Chondrocyte (in vitro differentiated cells): Measurements from ENCODE around the gene NELL1. TPM values are rescaled to one million over a fixed set of nuclear protein-coding genes. Genes with fewer than 3 reads are reported as not detected.

Experiments used
- DNase-seq: peaks from one replicate; pipeline ENCODE4 v3.0.0; 2021; ENCODE audit warnings: mixed read lengths, low spot score
- H3K27ac Mint-ChIP-seq: one replicate; pipeline ENCODE4 v1.8.0; 2021; ENCODE audit warnings: mild to moderate bottlenecking, moderate library complexity, mixed read lengths; ENCODE audit not compliant: unreplicated experiment
- H3K27me3 Mint-ChIP-seq: 2 replicates; pipeline ENCODE4 v1.8.0; 2021; ENCODE audit warnings: low read depth, mixed read lengths
- H3K36me3 Mint-ChIP-seq: 2 replicates; pipeline ENCODE4 v1.8.0; 2021; ENCODE audit warnings: low read depth, mixed read lengths
- H3K4me1 Mint-ChIP-seq: 2 replicates; pipeline ENCODE4 v1.8.0; 2021; ENCODE audit warnings: low read depth, mild to moderate bottlenecking, mixed read lengths
- H3K4me3 Mint-ChIP-seq: one replicate; pipeline ENCODE4 v1.8.0; 2021; ENCODE audit warnings: mild to moderate bottlenecking, moderate library complexity, mixed read lengths; ENCODE audit not compliant: unreplicated experiment
- H3K9me3 Mint-ChIP-seq: 2 replicates; pipeline ENCODE4 v1.8.0; 2021; ENCODE audit warnings: low read depth, mixed read lengths
- total RNA-seq: library from RNA; stranded (reverse); gene quantifications from 3 replicates; pipeline ENCODE4 v1.2.1, GENCODE V29; 2021
- TF ChIP-seq, protein P1 (sequence below): fragments of 200-600 bp; sonication (generic); IDR thresholded peaks from 2 replicates; pipeline ENCODE4 v1.5.0; 2021; ENCODE audit warnings: antibody characterized with exemption, mild to moderate bottlenecking, moderate library complexity

Gene NELL1
- total RNA-seq, 1 donor from 2014 or later: not detected

DNA sequence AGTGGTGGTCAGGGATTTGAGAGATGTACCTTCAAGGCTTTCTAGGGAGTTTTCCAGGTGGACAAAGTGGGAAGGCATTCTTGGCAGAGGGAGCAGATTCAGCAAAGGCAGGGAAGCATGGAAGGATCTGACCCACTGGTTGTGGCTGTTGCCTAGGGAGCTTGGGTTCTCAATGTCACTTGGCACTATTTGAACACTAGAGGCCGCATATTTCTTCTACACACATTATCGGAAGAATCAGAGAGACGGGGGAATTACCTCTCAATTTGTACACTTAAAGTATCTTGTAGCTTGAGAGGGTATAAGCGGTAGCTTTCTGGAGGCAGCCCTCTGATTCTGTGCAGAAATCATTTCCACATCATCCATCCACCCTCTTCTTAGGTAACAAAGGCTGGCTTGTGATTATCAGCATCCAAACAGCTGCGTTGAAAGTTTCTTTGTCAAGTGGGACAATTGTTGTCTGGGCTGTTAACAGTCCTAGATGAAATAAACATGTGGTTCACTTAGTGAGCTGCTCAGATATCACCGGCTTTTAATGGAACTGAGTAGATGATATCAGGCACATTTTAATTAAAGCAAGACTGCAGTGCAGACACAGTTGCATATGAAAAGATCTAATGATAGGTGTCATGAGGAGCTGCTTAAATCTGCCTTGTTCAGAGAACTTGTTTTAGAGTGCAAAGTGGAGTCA lies 2.6 kb downstream of the NELL1 start:
- Mint-ChIP-seq H3K27me3 (peaks cover 68% of the 10 kb centered on the region), H3K4me3 (no peak overlapping the region), H3K9me3 (no peaks in the 10 kb centered on the region), H3K27ac (no peak overlapping the region), H3K4me1 (peaks cover 11% of the 10 kb centered on the region), H3K36me3 (no peaks in the 10 kb centered on the region)
- no peak for DNase-seq
- TF ChIP-seq, protein P1, sequence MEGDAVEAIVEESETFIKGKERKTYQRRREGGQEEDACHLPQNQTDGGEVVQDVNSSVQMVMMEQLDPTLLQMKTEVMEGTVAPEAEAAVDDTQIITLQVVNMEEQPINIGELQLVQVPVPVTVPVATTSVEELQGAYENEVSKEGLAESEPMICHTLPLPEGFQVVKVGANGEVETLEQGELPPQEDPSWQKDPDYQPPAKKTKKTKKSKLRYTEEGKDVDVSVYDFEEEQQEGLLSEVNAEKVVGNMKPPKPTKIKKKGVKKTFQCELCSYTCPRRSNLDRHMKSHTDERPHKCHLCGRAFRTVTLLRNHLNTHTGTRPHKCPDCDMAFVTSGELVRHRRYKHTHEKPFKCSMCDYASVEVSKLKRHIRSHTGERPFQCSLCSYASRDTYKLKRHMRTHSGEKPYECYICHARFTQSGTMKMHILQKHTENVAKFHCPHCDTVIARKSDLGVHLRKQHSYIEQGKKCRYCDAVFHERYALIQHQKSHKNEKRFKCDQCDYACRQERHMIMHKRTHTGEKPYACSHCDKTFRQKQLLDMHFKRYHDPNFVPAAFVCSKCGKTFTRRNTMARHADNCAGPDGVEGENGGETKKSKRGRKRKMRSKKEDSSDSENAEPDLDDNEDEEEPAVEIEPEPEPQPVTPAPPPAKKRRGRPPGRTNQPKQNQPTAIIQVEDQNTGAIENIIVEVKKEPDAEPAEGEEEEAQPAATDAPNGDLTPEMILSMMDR: no peak

DNA sequence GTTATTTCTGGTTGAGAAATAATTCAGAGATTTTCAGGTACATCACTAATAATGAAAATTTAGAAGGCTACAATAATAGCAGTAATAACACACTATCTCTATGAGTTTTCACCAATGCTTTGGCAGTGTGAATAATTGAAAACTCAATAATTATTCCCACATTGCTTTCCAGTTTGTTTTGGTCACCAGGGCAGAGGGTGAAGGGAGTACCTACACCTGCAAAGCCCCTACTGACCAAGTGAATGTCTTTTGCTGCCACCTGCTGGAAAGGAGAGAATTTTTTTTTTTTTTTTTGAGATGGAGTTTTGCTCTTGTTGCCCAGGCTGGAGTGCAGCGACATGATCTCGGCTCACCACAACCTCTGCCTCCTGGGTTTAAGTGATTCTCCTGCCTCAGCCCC lies 3.2 kb downstream of the NELL1 start:
- TF ChIP-seq, protein P1: peak; percentile 69
- H3K4me3 Mint-ChIP-seq: no peak overlapping the region
- H3K4me1 Mint-ChIP-seq: peaks cover 11% of the 10 kb centered on the region
- H3K27ac Mint-ChIP-seq: no peak overlapping the region
- no peaks in the 10 kb centered on the region for H3K9me3 Mint-ChIP-seq
- no peak for DNase-seq
- peaks cover 62% of the 10 kb centered on the region for H3K27me3 Mint-ChIP-seq
- H3K36me3 Mint-ChIP-seq: no peaks in the 10 kb centered on the region

DNA sequence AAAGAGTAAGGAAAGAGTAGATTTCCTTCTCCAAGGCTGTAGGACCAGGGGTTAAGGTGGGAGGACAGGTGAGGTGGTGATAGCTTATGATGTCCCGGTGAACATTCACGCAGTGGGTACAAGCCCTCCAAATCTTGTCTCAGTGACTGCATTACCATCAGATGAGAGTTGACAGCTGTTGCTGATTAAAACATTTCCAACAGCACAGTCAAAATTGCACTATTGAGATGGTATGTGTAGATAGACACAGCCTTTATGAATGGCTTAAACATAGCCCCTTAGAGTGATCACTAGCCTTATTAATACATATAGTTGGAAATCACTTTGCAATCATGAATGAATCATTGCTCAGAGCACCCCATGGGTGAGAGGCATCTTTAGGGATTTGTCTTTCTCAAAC lies 7.3 kb downstream of the NELL1 start:
- Mint-ChIP-seq H3K4me1 (no peaks in the 10 kb centered on the region), H3K27me3 (peaks cover 33% of the 10 kb centered on the region), H3K9me3 (no peaks in the 10 kb centered on the region), H3K27ac (no peak overlapping the region), H3K4me3 (no peak overlapping the region), H3K36me3 (no peaks in the 10 kb centered on the region)
- DNase-seq: no peak
- TF ChIP-seq, protein P1: no peak

DNA sequence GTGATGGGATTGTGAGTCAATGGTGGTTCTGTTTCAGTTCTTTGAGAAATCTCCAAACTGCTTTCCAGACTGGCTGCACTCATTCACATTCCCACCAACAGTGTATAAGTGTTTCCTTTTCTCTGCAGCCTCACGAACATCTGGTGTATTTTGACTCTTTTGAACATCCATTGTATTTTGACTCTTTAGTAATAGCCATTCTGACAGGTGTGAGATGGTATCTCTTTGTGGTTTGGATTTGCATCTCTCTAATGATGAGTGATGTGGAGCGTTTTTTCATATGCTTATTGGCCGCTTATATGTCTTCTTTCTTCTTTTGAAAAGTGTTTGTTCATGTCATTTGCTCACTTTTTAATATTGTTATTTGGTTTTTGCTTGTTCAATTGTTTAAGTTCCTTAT lies 19.4 kb downstream of the NELL1 start:
- Mint-ChIP-seq H3K9me3 (no peaks in the 10 kb centered on the region), H3K27ac (no peak overlapping the region), H3K4me3 (no peak overlapping the region), H3K4me1 (no peaks in the 10 kb centered on the region), H3K27me3 (no peaks in the 10 kb centered on the region), H3K36me3 (no peaks in the 10 kb centered on the region)
- DNase-seq: no peak
- TF ChIP-seq, protein P1: no peak

DNA sequence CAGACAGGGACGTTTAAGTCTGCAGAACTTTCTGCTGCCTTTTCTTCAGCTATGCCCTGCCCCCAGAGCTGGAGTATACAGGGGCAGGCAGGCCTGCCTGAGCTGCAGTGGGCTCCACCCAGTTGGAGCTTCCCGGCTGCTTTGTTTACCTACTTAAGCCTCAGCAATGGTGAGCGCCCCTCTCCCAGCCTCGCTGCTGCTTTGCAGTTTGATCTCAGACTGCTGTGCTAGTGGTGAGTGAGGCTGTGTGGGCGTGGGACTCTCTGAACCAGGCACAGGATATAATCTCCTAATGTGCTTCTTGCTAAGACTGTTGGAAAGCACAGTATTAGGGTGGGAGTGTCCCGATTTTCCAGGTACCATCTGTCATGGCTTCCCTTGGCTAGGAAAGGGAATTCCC lies 38.5 kb downstream of the NELL1 start:
- TF ChIP-seq, protein P1: no peak
- Mint-ChIP-seq H3K27ac (no peak overlapping the region), H3K9me3 (peaks cover 26% of the 10 kb centered on the region), H3K36me3 (no peaks in the 10 kb centered on the region), H3K27me3 (no peaks in the 10 kb centered on the region), H3K4me3 (no peak overlapping the region), H3K4me1 (no peaks in the 10 kb centered on the region)
- DNase-seq: no peak
